DMS79 (cell line): ENCODE measurements around the gene KLF7.
A peak's percentile ranks its signal among the peaks of the same experiment; 100 is the strongest.

Experiments used
- DNase-seq: peaks from one replicate; lab custom pipeline; 2025; lab: John Stamatoyannopoulos, UW

The KLF7 gene

GRCh38 chr2:207091928-207092327, 73.8 kb downstream of the KLF7 start:
- DNase-seq: no peak

GRCh38 chr2:207091176-207091575, 74.6 kb downstream of the KLF7 start:
- no peak for DNase-seq

GRCh38 chr2:207090389-207090788, 75.4 kb downstream of the KLF7 start:
- DNase-seq: no peak

GRCh38 chr2:207088839-207089238, 76.9 kb downstream of the KLF7 start:
- peak; percentile 54 for DNase-seq

DNA sequence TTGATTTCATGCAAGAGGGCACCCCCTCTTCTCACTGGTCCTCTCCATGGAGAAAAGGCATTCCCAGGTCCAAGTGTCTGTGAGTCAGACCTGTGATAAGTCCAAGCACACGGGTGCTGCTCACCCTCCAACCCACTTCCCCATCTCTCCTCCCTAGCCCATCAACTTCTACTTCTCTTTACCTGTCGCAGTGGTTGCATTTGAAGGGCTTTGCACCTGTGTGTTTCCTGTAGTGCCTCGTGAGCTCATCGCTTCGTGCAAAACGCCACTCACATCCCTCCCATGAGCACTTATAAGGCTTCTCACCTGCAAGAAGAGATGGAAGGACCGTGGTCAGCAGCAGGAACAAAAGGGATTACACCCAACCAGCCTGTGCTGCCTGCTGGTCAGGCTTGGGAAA, 77.5 kb downstream of the KLF7 start:
- peak; percentile 96 for DNase-seq

GRCh38 chr2:207087046-207087902, 78.5 kb downstream of the KLF7 start:
- no peak for DNase-seq

DNA sequence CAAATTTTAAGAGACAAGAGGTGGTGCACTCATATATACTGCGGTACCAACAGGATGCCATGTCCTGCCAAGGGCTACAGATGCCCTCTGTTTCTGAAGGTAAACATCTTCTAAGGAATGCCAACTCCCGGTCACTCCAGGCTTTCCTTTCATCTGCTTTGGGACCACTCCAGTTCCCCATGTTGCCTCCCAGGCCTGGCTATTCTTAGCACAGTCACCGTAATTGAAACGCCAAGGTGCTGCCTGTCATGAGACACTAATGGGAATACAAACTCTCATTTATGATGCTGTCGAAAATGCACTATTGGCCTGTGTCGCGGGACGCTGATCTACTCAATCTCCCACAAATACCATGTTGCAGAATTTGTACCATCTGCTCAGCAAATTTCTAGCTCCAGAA, 79.6 kb downstream of the KLF7 start:
- no peak for DNase-seq

DNA sequence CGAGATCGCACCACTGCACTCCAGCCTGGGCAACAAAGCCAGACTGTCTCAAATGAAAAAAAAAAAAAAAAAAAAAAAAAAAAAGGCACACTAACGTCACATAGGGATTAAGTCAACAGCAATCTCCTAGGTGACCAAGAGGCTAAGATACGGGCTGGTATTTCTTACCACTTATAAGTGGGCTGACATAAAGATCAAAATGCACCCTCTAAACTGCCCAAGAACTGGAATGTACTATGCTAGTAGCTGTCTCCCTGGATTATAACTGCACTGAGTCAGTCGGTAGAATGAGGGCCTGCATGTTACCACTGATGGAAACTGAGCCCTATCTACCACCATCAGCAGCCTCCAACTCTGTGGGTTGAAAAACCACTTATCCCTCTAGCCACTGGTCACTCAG, 80.6 kb downstream of the KLF7 start:
- no peak for DNase-seq

- DNase-seq: no peak
Measured at GRCh38 chr2:207083361-207084110, 82.2 kb downstream of the KLF7 start.

GRCh38 chr2:207082619-207083018, 83.1 kb downstream of the KLF7 start:
- DNase-seq: no peak

DNA sequence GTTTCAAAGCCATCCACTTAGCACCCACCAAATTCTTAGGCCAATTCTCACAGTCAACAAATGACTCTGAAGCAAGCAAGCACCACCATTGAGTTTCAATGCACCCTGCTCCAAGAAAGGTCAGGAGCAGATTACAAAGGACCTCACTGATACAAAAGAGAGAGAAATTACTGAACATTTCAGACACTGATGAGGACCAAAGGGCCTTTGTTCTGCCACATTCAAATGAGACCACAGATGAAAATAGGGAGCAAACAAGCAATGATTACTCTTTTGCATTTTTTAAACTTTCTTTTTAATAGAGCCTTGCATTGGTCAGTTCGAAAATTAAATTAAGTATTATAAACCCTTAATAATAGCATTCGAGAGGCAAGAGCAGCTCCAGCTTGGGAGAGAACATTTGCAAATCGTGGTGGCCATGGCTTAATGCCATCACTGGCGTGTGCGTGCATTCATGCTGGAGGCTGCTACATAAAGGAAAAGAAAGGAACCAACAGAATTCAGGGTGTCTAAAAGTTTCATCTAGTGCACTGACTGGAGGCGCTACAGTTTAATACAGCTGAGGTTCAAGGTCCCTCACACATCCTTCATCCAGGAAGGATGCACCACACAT, 87.5 kb downstream of the KLF7 start:
- no peak for DNase-seq

GRCh38 chr2:207077266-207077665, 88.5 kb downstream of the KLF7 start:
- DNase-seq: no peak

DNA sequence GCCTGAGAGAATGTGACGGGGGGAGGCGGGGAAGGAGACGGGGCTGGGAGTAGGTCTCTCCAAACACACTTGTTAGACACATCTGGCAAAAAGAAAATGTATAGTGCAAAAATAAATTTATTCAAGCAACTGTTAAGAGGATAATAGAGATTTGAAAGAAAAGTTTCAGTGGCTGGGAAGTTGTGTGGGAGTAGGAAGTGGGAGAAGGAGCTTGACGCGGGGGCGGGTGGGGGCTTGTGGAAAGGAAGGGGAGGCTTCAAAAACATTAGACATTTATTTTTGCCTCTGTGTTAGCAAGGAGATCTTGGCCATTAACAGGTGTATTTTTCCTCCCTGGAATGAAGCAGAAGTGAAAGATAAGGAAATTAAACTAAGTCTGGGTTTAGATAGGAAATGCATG, 90.3 kb downstream of the KLF7 start:
- no peak for DNase-seq

DNA sequence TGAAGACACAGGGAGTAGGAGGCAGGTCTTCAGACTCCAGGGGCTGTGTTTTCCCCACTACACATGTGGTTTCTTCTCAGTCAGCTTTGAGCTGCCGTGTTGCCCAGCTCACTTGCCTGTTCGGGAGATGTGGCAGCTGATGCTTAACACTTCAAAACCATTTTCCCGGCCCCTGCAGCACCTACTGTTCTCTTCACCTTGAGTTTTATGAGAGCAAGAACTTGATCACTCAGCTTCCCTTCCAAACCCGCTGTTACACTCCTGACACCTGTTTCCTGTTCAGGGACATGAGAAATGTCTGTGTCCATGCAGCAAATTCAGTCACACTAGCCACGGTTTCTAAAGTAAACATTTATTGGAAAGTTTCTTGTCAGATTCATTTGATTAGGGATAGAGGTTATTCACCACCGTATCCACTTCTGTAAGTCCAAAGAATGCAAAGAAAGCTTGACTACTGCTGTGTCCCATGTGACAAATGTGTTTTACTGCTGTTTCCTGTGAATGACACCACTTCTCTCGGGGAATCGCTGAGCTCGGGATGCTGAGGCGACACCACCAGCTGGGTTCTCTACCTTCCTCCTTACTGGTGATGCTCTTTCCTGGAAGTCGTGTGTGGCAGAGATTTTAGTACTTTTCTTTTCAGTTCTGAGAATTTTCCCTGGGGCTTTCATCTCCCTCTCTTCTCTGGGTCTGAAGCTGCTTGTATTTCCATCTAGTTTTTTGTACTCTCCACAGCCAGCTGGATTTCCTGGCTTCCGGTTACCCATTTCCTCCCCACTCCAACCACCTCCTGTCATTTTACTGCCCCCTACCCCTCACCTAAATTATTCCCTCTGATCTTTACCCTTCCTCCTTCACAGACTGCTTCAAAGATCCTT, 91.7 kb downstream of the KLF7 start:
- DNase-seq: no peak

DNA sequence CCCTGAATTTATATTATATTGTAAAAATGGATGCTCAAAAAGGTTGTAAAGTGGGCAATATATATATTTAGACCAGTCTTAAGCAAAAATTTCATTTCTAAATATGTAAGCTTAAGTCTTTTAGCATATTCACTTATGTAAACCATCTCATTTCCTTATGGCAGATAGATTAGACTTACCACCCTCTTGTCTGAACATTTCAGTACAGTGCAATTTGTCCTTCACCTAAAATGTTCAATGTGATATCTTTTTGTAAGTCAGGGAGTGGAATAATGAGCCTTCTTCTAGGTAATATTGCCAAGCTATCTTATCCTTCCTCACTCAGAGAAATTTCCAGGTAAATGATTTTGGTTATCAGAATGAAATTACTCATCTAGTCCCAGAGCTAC, 92.3 kb downstream of the KLF7 start:
- DNase-seq: no peak

- no peak for DNase-seq
Measured at GRCh38 chr2:207072571-207072970, 93.2 kb downstream of the KLF7 start.

DNA sequence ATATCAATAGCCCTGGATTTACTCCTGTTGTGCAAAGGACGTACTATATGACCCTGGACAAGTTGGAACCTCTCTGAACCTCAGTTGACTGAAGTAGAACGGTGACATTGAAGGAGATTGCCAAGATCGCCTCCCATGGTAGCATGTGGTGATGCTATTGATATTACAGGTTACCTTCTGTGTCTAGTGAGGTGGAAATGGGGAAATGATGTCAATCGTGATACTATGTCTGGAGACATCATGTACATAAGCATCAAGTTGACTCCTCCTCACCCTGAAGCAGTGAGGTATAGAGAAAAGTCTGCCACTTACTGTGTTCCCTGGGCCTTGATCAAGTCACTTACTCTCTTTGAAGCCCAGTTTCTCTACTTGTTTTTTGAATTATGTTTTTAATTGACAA, 93.9 kb downstream of the KLF7 start:
- DNase-seq: no peak

DNA sequence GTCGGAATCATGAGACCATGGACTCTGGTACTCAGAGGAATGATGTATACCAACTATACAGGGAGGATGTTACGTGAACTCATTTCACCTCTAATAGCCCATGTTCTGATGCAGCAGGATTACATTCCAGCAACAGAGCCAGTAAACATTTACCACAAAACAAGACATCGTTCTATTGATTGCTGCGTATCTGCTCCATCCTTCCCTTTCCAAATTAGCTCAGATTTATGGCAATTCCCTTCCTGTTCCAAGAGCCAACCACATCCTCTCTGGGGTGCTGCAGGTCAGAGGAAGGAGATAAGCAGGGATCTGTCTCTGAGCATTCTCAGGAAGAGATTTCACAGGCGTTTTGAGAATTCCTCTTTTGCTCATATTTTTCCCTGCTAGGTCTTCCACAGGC, 98.3 kb downstream of the KLF7 start:
- no peak for DNase-seq

DNA sequence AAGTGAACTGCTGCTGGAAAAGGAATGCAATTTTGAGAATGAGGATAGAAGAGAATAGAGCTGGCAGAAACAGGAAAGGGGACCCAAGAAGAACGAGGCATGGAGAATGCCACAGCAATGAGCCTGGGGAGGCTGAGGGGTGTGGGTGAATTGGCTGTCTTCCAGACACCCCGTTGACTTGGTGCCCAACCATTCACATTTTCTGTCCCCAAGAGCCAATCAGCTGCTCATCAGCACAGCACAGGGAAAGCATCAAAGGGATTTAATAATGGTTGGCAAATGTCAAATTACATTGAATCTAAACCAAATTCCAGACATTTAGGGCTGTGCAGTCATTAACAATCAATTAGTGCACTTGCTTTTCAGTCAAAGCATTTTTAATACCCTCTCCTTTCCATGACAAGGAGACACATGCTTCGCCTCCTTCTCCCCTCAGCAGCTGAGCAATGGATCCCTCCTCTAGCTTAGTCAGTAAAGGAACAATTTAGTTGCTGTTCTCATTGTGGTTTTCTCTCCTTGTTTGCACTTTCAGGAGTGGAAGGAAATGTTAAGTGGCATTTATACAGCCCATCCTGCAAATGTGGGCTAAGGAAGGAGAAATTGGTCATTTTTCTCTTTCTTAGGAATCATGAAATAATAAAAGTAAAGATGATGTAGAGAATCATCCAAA, 98.8 kb downstream of the KLF7 start:
- DNase-seq: peak; percentile 4

GRCh38 chr2:207066166-207066565, 99.6 kb downstream of the KLF7 start:
- DNase-seq: no peak

GRCh38 chr2:207064128-207064690, 101.5 kb downstream of the KLF7 start:
- no peak for DNase-seq
